Fibroblast of villous mesenchyme (primary cell): ENCODE data around the gene ALPK1. TPM values are rescaled to one million over a fixed set of nuclear protein-coding genes. Genes with fewer than 3 reads are reported as not detected.

Experiments
- DNase-seq: peaks from one replicate; pipeline ENCODE4 v3.0.0-alpha.2; 2010; ENCODE audit warnings: low read depth
- H3K4me3 ChIP-seq: 2 replicates; pipeline ENCODE4 v1.5.1; 2011; ENCODE audit warnings: low read depth, mild to moderate bottlenecking, low read length
- CTCF ChIP-seq: IDR thresholded peaks from 2 replicates; pipeline ENCODE4 v1.5.1; 2012; ENCODE audit warnings: low read depth, mild to moderate bottlenecking, low read length; ENCODE audit not compliant: insufficient read depth
- total RNA-seq: library from RNA; depleted of rRNA; stranded (reverse); fragments of >200 nt; gene quantifications from 2 replicates; pipeline ENCODE4 v1.2.3, GENCODE V29; 2012

The ALPK1 gene
- total RNA-seq, 1 donor, result 25.5 TPM

GRCh38 chr4:112377171-112377570, 80.0 kb downstream of the ALPK1 start:
- no peak for TF ChIP-seq CTCF
- no peak for DNase-seq
- no peak overlapping the region for H3K4me3 ChIP-seq

GRCh38 chr4:112377594-112378242, 80.5 kb downstream of the ALPK1 start:
- DNase-seq, result no peak
- H3K4me3 ChIP-seq, result no peak overlapping the region
- no peak for TF ChIP-seq CTCF

- no peak for TF ChIP-seq CTCF
Measured at GRCh38 chr4:112378243-112378620, 81.1 kb downstream of the ALPK1 start.

GRCh38 chr4:112378858-112379257, 81.7 kb downstream of the ALPK1 start:
- TF ChIP-seq CTCF, result no peak
- no peak overlapping the region for H3K4me3 ChIP-seq
- no peak for DNase-seq

More at GRCh38 chr4:112378243-112378620, 81.1 kb downstream of the ALPK1 start:
- H3K4me3 ChIP-seq, result no peak overlapping the region
- no peak for DNase-seq

GRCh38 chr4:112379306-112379705, 82.1 kb downstream of the ALPK1 start:
- no peak for TF ChIP-seq CTCF
- no peak for DNase-seq
- no peak overlapping the region for H3K4me3 ChIP-seq

- no peak overlapping the region for H3K4me3 ChIP-seq
- no peak for TF ChIP-seq CTCF
- DNase-seq, result no peak
Measured at GRCh38 chr4:112381996-112382692, 85.0 kb downstream of the ALPK1 start.

GRCh38 chr4:112386071-112386470, 88.9 kb downstream of the ALPK1 start:
- DNase-seq, result no peak
- no peak overlapping the region for H3K4me3 ChIP-seq
- no peak for TF ChIP-seq CTCF
